GM12878 (cell line): ENCODE results near the gene EPOP. TPM values are rescaled to one million over a fixed set of nuclear protein-coding genes. Genes with fewer than 3 reads are reported as not detected.

Experiments
- ATF7 ChIP-seq: fragments of 450-650 bp; IDR thresholded peaks from 2 replicates; pipeline ENCODE4 v1.6.1; 2016; ENCODE audit warnings: low read depth, mild to moderate bottlenecking
- BCL3 ChIP-seq: IDR thresholded peaks from 2 replicates; pipeline ENCODE4 v1.6.1; 2011; ENCODE audit warnings: borderline replicate concordance, low read depth, mild to moderate bottlenecking, moderate library complexity, low read length; ENCODE audit not compliant: insufficient read depth, poor library complexity, severe bottlenecking
- BHLHE40 ChIP-seq, 2 experiments: fragments of 450-650 bp in 1 of 2; IDR thresholded peaks; 2 replicates each; pipeline ENCODE4 v1.6.1; 2011 to 2017; ENCODE audit warnings: low read depth in 2 of 2, borderline replicate concordance in 1 of 2, improper control_type of control experiment in 1 of 2, low read length in 1 of 2, mild to moderate bottlenecking in 1 of 2
- CHD4 ChIP-seq: fragments of 200-600 bp; sonication (generic); IDR thresholded peaks from 2 replicates; pipeline ENCODE4 v1.6.1; 2016; ENCODE audit warnings: mild to moderate bottlenecking
- GABPA ChIP-seq: IDR thresholded peaks from 2 replicates; pipeline ENCODE4 v1.6.1; 2014; ENCODE audit warnings: antibody characterized with exemption, low read depth, mild to moderate bottlenecking, inconsistent platforms
- KAT2A ChIP-seq: conservative IDR thresholded peaks from 2 replicates; pipeline ENCODE4 v1.6.1; 2011; ENCODE audit warnings: low read depth, low read length; ENCODE audit not compliant: control insufficient read depth
- KDM1A ChIP-seq: fragments of 200-600 bp; sonication (generic); IDR thresholded peaks from 2 replicates; pipeline ENCODE4 v1.6.1; 2016; ENCODE audit warnings: borderline replicate concordance
- MEF2B ChIP-seq: fragments of 450-650 bp; IDR thresholded peaks from 2 replicates; pipeline ENCODE4 v1.6.1; 2018; ENCODE audit warnings: mild to moderate bottlenecking, moderate library complexity; ENCODE audit not compliant: partially characterized antibody, poor library complexity, severe bottlenecking
- NKRF ChIP-seq: fragments of 450-650 bp; conservative IDR thresholded peaks from 2 replicates; pipeline ENCODE4 v1.6.1; 2017; ENCODE audit warnings: mild to moderate bottlenecking, moderate library complexity
- PML ChIP-seq: IDR thresholded peaks from 2 replicates; pipeline ENCODE4 v1.6.1; 2012; ENCODE audit warnings: low read length, inconsistent platforms
- POLR2A ChIP-seq: IDR thresholded peaks from 2 replicates; pipeline ENCODE4 v1.6.1; 2011; ENCODE audit warnings: low read depth, mild to moderate bottlenecking, low read length
- RELB ChIP-seq: fragments of 450-650 bp; IDR thresholded peaks from 2 replicates; pipeline ENCODE4 v1.6.1; 2017; ENCODE audit warnings: low read depth, mild to moderate bottlenecking, moderate library complexity
- RUNX3 ChIP-seq: IDR thresholded peaks from 2 replicates; pipeline ENCODE4 v1.6.1; 2012; ENCODE audit warnings: low read length, inconsistent platforms
- SIN3A ChIP-seq: IDR thresholded peaks from 2 replicates; pipeline ENCODE4 v1.6.1; 2012; ENCODE audit warnings: low read depth, low read length, improper control_type of control experiment
- SMC3 ChIP-seq: IDR thresholded peaks from 2 replicates; pipeline ENCODE4 v1.6.1; 2011; ENCODE audit warnings: low read length, improper control_type of control experiment, borderline replicate concordance
- SP1 ChIP-seq: IDR thresholded peaks from one replicate; pipeline ENCODE4 v1.6.1; 2011; ENCODE audit warnings: low read depth, low read length
- SUZ12 ChIP-seq: fragments of 200-600 bp; sonication (generic); IDR thresholded peaks from one replicate; pipeline ENCODE4 v1.6.1; 2018; ENCODE audit warnings: antibody characterized with exemption, mild to moderate bottlenecking; ENCODE audit not compliant: unreplicated experiment
- TCF12 ChIP-seq: IDR thresholded peaks from 2 replicates; pipeline ENCODE4 v1.6.1; 2011; ENCODE audit warnings: low read depth, mild to moderate bottlenecking, low read length
- ZBTB40 ChIP-seq: fragments of 450-650 bp; IDR thresholded peaks from 2 replicates; pipeline ENCODE4 v1.6.1; 2016; ENCODE audit warnings: mild to moderate bottlenecking, moderate library complexity, borderline replicate concordance
- polyA plus RNA-seq, 11 experiments: library from polyadenylated mRNA; depleted of rRNA in 4 of 11; unstranded in 6 of 11; stranded (reverse) in 5 of 11; fragments of >200 nt; fragmentation: Nextera tagmentation in 4 of 11; fragmentation: Illumina TruSeq in 1 of 11; extraction: Ambion mirVana in 4 of 11; extraction: Trizol in 1 of 11; gene quantifications; 1 replicate in 1 of 11; 2 replicates in 10 of 11; pipeline versions ENCODE4 v1.2.1 to v1.2.3, GENCODE V29; 2011 to 2016; ENCODE audit warnings: inconsistent platforms in 2 of 11, missing spikeins in 2 of 11, low read depth in 1 of 11
- total RNA-seq, 4 experiments: library from RNA; depleted of rRNA in 3 of 4; stranded (reverse); fragments of >200 nt in 3 of 4; fragmentation: Illumina TruSeq in 1 of 4; extraction: Trizol in 1 of 4; gene quantifications; 2 replicates each; pipeline versions ENCODE4 v1.2.1 to v1.2.3, GENCODE V29; 2013 to 2021

The EPOP gene
- total and polyA plus RNA-seq, 10 of the 15 experiments (the other 5 are each of a cell fraction or from before 2014, with no cell fraction given): 0.53 to 9.0 (median 3.7) TPM

GRCh38 chr17:38703742-38704605 lies 29.2 kb upstream of the EPOP start (continued):
- TF ChIP-seq TCF12 (peak; percentile 52; the same call in 1 of the 2 replicates), PML (peak; percentile 68; the same call in 1 of the 2 replicates), BHLHE40 (IDR thresholded peaks at IDR 0.05; ENCODE audit: borderline replicate concordance in 1 of 2, low read depth in 2 of 2, low read length in 1 of 2) (peak; percentile 24 to 30; a peak in 1 of 4 replicates), CHD4 (no peak), KDM1A (no peak), SUZ12 (no peak), MEF2B (peak; percentile 43), BCL3 (peak; percentile 64), SIN3A (peak; percentile 74), POLR2A (peak; percentile 77), RELB (peak; percentile 84), SMC3 (peak; percentile 7; the same call in 1 of the 2 replicates), SP1 (no peak), KAT2A (no peak), ZBTB40 (peak; percentile 56; the same call in 1 of the 2 replicates), ATF7 (peak; percentile 33; the same call in 1 of the 2 replicates), GABPA (0 out of 2 replicates have a peak, but pooled peaks have one; percentile 63), RUNX3 (peak; percentile 9), NKRF (peak; percentile 28; the same call in 1 of the 2 replicates)
